Measurements from ENCODE around the gene LMF1.

Gene LMF1

DNA sequence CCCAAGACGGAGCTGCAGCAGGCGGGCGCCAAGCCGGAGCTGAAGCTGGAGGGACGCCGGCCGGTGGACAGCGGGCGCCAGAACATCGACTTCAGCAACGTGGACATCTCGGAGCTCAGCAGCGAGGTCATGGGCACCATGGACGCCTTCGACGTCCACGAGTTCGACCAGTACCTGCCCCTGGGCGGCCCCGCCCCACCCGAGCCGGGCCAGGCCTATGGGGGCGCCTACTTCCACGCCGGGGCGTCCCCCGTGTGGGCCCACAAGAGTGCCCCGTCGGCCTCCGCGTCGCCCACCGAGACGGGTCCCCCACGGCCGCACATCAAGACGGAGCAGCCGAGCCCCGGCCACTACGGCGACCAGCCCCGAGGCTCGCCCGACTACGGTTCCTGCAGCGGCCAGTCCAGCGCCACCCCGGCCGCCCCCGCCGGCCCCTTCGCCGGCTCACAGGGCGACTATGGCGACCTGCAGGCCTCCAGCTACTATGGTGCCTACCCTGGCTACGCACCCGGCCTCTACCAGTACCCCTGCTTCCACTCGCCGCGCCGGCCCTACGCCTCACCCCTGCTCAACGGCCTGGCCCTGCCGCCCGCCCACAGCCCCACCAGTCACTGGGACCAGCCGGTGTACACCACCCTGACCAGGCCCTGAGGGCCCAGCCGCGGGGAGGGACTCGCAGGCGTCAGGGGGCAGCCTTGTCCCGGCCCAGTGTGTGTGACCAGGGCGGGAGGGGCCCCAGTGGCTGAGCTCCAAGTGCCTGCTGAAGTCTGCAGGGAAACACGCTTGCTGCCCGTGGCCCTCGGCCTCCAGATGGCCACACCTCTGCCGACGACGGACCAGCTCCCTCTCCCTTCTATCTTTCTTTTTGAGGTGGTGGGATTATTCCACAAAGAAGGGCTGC, 14.2 kb upstream of the LMF1 start:
- DNase-seq, result no peak

DNA sequence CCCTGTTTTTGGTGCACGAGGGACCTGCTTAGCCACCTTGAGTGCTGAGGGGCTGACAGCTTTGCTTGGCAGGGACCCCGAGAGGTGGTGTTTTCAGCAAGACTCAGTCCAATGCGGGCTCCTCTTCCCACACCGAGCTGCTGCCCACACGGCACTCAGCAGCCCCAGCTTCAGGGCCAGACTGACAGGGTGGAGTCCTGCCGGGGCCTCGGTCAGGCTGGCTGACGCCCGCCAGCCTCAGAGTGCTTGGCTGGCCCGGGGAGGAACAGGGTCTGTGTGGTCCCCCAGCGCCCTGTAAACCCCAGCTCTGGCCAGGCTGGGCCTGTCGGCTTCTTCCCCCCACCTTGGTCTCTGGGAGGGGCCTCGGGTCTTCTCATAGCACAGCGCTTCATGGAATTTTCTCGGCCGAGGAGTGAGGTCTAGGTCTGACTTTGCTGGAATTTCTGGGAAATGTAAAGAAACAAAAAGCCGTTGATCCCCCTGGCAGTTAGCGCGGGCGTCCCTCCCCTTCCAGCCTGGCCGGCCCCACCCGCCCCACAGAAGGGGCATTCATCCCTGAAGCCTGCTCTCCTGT, 13.4 kb upstream of the LMF1 start:
- DNase-seq, result no peak

DNA sequence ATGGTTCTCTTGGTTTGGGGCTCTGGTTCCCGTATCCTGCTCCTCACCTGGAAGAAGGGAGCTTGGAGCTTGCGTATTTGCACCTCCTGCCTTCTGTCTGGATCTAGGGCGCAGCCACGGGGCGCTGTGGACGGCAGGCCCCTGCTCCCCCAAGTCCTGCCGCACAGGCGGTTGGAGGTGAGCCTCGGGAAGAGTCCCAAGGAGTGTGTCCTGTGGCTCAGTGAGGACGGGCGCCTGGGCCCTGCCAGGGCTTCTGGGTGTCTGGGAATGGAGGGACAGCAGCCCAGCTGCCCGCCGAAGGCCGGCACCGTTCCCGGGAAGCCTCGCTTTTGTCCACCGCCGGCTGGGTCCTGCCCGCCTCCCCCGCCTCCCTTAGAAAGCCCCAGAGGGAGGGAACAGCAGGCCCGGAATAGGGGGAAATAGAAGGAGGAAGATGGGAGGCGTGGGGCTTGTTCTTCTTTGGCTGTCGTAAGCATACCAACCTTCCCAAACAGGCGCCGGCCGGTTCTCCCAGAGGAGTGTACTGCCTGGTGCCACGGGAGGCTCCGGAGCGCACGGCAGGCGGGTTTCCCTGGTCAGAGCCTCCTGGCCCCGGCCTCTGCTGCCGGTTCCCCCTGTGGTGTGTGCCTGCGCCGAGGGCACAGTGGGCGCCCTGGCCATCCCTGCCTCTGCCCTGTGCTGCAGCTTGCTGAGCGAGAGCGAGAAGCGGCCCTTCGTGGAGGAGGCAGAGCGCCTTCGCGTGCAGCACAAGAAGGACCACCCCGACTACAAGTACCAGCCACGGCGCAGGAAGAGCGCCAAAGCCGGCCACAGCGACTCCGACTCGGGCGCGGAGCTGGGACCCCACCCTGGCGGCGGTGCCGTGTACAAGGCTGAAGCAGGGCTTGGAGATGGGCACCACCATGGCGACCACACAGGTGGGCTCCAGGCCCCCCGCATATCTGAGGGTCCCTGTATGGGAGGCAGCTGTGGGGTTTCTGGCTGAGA, 12.6 kb upstream of the LMF1 start:
- no peak for DNase-seq

DNA sequence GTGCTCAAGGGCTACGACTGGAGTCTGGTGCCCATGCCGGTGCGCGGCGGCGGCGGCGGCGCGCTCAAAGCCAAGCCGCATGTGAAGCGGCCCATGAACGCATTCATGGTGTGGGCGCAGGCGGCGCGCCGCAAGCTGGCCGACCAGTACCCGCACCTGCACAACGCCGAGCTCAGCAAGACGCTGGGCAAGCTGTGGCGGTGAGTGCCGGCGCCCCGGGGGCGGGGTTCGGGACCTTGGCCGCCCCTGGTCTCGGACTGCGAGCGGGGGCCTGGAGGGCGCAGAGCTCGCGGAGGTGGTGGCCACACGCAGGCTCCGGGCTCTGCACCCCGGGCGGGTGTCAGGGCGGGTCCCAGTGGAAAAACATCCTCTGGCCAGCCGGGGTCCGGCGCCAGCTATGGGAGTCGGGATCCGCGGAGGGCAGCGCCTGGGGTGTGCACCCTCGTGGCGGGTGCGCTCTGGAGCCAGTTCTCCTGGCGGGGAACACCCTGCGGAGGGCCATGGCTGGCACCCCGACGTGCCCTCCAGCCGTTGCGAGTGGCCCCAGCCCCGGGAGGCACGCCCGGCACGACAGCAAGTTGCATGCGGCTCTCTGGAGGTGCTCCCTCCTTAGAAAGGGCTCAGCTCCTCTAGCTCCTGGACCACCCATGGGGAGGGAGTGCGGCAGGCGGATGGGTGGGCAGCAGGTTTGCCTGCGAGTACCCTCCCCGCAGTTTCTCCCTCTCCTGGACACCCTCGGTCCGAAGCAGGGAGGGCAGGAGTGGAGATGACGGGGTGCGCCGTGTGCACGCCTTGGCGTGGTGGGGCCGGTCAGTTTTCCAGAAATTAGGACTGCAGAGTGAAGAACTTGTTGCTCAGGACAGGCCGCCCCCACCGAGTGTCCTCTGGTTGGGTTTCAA, 11.6 kb upstream of the LMF1 start:
- DNase-seq, result peak in 1 of 2 experiments; percentile 15

DNA sequence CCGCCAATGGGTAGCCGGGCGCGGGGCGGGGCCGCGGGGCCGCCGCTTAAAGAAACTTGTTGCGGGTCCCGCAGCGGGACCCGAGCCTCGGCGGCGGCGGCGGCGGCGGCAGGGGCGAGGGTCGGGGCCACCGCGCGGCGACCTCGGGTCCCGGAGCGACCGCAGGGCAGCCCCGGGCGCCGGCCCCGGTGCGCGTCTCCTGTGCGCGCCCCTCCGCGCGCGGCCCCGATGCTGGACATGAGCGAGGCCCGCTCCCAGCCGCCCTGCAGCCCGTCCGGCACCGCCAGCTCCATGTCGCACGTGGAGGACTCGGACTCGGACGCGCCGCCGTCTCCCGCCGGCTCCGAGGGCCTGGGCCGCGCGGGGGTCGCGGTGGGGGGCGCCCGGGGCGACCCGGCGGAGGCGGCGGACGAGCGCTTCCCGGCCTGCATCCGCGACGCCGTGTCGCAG, 10.9 kb upstream of the LMF1 start, which contains the start of gene SOX8:
TSS of gene SOX8 (plus strand) at position 76 of the 450 bp plus-strand sequence. CDS start at position 229, 153 bp downstream.
- DNase-seq, result no peak

DNA sequence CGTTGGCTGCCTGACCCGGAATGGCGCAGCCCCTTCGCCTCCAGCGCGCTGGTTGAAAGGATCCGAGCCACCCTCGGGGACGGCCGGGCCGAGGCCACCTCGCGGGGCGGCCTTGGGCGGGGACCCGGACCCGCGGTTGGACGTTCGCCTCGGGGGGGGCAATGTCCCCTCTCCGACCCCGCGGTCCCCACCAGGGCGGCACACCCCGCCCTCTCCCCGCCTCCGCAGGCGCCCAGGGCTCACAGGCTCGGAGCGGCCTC, 9.7 kb upstream of the LMF1 start:
- no peak for DNase-seq

DNA sequence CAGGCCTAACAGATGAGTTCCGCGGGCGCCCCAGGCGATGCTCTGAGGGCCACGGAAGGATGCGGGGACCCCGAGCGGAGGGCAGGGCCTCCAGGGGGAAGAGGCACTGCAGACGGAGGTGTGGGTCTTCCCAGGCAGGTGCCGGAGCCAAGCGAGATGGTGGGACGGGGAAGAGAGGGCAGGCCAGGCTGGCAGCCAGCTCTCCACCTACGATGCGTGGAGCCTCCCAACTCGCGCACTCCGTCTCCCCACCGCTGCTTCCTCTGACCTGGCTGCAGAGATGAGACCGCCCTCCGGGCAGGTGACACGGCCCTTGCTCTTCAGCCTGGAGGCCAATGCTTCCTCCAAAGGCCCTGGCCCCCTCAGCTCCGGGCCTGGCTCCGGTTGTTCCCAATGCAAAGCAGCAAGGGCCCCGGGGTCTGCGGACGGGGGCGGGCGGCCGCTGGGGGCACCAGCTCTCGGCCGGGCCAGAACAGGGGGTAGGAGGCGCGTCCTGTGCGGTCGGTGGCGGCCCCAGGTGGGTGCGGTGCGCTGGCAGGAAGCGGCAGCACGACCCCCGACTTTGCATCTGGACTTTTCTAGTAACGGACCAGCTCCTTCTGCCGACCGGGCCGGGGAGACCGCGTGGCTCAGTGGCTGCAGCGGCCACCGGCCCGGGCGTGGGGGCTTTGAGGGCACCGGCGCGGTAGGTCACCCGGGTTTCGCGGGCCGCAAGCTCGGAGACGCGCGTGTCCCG, 9.2 kb upstream of the LMF1 start:
- no peak for DNase-seq

DNA sequence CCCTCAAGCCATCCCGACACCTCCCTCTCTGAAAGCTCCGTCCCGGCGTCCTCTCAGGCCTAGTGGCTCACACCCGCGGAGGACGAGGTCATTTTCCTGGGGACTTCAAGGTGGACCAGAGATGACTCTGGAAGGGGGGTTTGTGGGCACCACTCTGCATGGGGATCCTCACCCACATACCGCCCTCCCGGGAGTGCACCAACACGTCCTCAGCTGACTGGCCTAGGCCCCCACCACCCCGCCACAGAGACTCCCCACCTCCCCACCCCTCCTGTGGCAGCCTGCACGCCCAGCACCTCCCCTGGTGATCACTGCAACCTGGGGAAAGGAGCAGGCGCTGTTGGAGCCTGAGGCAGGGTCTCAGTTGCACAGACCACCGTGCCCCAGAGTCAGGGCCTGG, 8.4 kb upstream of the LMF1 start:
- no peak for DNase-seq

DNA sequence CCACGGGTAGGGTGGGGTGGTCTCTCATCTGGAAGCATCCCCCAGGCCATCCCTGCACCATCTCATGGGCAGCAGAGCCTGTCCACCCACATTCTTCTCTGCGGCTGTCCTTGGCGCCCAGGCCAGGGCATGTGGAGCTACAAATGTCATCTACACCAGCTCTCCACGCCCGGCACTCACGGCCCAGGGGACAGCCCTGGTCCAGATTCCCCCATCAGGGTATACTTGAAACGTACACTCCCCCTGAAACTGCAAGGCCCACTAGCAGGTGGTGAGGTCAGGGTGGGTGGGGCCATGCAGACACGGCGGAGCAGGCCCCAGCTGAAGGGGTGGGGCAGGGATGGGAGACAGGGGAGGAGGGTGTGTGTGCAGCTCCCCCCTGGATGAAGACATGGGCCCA, 7.6 kb upstream of the LMF1 start:
- DNase-seq, result no peak

DNA sequence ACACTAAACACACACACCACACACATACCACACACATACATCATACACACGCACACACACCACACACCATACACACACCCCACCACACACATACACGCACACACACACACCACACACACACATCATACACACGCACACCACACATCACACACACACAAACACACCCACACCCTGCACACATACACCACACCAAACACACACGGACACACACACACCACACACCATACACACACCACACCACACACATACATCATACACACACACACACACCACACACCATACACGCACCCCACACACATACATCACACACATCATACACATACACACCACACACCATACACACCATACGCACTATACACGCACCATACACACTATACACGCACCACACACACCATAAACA, 7.1 kb upstream of the LMF1 start:
- no peak for DNase-seq

DNA sequence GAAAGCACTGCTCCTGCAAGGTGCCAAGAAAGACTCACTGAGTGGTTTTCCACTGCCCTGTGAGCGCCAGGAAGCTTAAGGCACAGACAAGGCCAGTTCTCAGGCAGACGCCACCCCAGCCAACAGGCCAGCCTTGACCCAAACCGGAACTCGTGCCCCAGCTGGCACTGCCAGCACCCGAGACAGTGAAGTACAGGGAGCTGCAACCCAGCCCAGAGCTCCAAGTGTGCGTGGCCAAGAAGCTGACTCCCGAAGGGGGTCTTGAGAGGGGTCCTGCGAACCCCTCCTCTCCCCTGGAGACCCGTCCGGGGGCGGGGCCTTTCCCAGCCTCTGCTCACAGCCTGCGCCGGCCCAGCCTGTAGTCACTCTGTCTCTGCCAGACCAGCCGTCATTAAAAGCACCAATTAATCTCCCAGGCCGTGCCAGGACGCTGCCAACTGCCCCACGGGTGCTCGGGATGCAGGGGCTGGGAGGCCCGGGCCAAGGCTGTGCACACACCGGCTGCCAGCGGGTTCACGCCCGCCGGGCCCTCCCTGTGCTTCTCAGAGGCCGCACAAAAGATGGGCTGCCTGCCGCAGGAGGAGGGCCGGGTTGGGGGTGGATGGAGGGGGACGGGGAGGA, 6.4 kb upstream of the LMF1 start:
- DNase-seq, result no peak

DNA sequence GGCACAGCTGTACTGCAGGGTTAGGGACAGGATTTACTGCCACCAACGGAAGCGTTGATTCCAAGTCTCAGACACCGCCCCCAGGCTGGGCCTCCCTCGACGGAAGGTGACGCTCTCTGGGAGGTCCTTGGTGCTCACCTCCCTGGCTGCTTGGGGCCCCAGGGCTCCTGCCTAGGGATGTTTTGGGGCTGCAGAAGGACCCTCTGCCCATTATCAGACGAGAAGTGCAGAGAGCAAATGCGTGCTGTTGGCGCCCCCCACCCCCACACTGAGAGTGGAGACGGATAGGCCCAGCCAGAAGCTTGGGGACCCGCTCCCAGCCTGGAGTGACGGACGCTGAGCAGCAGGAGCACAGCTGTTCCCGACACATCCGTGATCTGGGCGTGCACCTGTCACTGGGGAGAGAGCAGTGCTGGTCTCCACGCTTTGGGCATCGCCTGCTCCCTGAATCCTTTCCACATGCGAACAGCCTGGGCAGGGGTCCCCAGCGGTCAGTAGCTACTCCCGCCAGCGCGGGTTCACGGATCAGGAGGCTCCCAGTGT, 5.7 kb upstream of the LMF1 start:
- DNase-seq, result peak in 1 of 2 experiments; percentile 18

DNA sequence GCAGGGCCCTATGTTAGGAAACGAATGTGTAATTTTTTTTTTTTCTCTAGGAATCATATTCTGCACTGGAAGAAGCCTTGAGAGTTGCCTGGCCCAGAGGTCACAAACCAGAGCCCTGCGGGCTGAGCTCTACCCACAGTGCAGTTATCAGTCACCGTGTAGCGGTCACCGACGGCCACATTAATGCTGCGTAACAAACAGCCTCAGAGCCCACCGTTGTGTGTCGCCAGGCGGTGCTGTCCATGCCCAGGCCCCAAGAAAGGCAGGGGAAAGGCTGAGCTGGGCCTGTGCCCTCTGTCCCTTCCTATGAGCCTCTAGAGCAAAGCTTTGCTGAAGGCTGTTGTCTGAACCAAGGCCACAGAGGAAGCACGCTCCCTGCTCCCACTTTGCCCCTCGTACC, 4.5 kb upstream of the LMF1 start:
- DNase-seq, result no peak

DNA sequence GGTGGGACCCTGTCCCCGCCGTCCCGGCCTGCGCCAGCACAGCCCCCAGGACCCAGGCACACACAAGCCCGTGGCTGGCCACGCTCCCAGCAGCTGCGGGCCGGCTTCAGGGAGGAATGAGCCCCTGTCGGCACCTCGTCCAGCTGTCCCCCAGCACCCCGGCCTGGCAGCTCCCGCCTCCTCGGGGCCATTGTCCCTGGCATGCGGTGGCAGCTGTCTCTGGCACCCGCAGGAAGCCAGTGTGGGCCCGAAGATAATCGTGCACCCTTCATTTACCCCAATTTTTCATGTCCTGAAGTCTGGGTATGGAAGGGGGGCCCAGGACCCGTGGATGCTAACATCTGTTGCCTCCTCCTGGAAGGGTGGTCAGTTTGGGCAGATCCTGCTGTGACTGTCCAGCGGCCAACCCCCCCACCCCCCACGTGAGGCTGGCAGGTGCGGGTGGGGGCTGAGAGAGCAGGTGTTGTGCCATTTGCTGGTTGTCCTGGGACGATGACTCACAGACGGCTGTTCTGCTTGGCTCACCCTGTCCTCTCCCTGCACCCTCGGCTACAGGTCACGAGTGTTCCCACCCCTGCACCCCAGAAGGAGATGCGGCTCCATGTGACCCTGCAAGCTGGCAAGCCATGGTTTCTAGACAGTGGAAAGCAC, 4.0 kb upstream of the LMF1 start:
- DNase-seq, result no peak

DNA sequence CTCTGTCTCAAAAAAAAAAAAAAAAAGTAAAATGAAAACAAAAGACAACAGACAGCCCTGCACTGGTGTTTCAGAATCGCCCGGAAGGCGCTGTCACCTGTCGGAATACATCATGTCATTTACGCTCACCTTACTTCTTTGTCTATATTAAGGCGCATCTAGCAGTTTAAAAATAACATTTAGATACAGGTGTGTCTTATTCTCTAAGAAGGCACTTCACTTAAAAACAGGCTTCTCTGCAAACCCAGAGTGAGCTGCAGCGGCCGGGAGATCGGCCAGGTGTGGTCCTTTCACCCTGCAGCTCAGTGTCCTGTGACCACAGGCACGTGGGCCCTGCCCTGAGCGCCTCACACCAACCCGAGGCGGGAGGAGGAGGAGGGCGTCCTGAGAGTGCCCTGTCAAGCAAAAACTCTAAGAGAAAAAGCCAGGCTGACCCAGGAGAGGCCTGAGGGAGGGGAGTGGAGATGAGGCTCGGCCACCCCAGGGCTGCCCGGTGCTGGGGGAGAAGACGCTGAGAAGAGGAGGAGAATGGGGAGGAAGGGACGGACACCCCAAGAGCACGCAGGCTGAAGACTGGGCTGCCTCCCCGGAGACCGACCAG, 3.3 kb upstream of the LMF1 start:
- DNase-seq, result no peak

DNA sequence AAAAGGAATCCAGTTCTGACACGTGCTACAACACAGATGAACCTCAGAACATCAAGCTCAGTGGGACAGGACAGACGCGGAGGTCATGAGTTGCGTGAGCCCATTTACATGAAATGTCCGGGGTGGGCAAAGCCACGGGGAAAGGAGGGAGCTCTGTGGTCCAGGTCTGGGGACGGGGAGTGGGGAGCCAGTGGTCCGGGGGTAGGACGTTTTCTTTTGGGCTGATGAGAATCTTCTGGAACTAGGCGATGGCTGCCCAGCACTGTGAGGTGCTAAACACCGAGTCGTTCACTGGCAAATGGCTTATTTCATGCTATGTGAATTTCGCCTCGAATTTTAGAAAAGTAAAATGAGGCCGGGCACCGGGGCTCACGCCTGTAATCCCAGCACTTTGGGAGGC, 2.6 kb upstream of the LMF1 start:
- DNase-seq, result no peak

DNA sequence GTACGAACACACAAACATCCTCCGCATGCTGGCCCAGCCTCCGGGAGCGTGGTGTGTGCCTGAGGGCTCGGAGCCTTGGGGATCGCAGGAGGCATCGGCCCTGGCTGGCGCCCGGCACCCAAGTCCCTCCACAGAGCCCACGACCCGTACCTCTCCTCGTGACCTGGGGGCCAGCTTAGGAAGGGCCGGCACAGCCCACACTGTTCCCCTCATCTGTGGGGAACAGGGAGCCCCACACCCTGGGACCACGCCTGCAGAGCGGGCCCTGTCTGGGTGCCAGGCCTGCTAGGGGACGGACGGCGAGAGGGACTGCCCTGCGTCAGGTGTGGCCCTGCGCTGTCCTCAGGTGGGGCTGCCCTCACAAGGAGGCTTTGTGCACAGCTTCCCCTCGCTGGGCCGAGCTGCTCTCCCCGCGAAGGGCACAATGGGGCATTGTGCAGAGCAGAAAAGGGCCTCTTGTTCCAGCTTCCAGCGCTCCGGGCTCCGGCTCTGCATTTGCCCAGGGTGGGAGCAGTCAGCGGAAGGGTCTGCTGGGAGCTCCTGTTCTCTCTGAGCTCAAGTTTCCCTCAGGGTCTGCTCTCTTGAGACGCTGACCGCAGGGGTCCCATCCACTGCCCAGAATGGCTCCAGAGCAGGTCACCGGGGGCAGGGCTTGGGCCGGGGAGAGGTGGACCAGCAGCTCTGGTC, 1.7 kb upstream of the LMF1 start:
- no peak for DNase-seq

DNA sequence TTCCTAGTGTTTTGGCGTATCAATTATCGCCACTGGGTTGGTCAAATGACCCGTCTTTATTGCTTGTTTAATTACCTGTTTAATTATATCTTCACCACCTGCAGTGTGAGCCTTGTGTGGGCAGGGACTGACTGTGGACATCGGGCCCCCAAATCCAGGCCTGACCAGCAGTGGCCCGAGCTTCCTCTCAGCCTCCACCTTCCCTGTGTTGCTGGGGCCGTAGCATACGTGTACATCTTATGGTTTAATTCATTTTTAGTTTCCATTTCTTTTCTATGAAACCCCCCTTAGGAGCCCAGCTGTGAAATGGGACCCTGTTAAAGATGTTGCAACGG, 1.2 kb upstream of the LMF1 start:
- DNase-seq, result no peak

DNA sequence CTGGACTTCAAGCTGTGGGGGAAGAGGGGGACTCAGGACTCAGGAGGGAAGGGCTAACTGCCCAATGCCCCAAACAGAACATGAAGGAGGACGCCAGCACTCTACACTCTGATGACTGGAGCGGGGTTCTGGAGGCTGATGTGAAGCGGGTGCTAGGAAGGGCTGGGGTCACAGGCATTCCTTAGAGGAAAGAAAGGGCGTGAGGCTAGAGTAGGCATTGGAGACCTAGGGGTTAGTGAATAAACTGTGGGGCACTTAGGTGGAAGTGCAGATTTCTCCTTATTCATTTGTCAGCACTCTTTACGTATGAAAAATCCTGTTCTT, 760 bp upstream of the LMF1 start:
- no peak for DNase-seq

DNA sequence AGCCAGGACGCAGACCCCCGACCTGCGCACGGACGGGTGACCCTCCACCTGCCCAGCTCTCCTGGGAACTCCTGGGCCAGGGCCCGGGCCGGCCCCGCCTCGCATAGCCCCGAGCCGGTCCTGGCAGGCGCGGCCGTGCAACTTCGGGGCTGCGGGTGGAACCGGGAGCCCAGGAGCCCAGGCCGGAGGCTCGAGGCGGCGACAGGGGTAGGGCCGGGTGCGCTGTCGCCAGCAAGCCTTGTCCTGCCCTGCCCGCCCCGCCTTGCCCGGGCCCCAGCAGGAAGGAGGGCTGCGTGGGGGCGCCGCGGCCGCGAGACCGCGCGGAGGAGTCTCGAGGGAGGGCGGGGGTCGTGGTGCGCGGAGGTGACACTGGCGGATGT, 408 bp downstream of the LMF1 start:
- DNase-seq, result no peak
